ENCODE measurements around the gene COL9A3.

COL9A3 gene

GRCh38 chr20:62878244-62879038, 61.6 kb downstream of the COL9A3 start:
- no peak for FAIRE-seq
- DNase-seq (ENCODE audit: low spot score), result no peak

DNA sequence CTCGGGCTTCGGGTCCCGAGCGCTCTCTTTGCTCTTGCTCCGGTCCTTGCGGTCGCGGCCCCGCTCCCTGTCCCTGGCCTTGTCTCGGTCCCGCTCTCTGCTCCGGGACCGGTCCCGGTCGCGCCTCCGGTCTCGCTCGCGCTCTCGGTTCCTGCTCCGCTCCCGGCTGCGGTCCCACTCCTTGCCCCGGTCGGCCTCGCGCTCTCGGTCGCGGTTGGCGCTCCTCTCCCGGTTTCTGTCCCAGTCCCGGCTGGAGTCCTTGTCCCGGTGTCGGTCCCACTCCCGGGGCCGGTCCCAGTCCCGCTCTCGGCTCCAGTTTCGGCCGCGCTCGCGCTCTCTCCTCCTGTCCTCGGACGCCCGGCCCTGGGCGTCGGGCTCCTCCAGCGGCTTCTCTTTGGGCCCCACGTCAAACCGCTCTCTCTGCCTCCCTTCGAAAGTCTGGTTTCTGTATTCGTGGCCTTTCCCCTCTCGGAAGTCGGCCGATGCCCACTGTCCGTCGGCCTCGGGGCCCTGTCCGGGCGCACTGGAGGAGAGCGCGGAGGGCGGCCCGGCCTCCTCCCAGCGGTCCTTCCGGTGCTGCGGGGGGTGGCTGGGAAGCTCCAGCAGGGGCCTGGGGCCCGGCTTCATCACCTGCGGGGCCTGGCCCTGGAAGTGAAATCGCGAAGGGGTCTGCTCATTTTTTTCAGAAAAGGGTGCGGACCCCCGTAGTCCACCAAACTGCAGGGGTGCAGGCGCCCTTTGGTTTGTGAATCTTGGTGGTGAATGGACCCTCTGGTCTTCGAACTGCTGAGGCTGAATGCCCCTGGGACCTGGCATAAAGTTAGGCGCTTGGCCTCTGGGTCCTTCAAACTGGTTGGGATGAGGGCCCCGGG, 62.7 kb downstream of the COL9A3 start:
- no peak for FAIRE-seq
- DNase-seq (ENCODE audit: low spot score), result no peak

DNA sequence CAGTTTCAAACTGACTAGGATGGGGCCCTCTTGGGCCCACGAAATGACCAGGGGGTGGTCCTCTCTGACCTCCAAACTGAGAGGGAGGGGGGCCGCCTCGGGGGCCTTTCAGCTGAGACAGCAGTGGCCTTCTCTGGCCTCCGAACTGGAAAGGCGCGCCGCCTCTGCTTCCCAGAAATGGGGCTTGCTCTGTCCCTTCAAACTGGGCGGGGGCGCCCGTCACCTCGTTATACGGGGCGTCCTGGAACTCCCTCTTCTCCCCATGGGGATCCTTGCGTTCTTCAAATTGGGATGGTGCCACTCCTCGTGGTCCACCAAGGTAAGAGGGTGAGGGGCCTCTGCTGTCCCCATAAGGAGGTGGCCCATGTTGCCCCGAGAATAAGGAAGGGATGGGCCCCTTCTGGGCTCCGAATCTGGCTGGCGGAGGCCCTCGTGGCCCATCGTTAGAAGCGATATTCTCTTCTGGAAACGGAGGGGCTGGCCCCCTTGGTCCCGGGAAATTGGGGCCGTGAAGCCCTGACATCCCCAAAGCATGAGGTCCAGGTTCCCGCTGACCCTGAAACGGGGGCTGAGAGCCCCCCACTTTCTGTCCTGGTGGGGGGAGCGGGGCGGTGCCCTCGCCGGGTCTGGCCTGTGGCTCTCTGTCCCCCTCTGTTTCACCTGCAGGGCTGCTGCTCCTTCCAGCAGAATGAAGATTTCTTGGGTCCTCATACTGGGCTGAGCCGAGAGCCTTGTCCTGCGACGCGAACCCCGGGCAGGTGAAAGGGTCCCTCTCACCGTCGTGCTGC, 63.5 kb downstream of the COL9A3 start:
- FAIRE-seq, result no peak

GRCh38 chr20:62880935-62881661, 64.2 kb downstream of the COL9A3 start:
- FAIRE-seq (no peak), DNase-seq (ENCODE audit: low spot score) (no peak)

More for the DNA sequence above, 63.5 kb downstream of the COL9A3 start:
- no peak for DNase-seq (ENCODE audit: low spot score)

DNA sequence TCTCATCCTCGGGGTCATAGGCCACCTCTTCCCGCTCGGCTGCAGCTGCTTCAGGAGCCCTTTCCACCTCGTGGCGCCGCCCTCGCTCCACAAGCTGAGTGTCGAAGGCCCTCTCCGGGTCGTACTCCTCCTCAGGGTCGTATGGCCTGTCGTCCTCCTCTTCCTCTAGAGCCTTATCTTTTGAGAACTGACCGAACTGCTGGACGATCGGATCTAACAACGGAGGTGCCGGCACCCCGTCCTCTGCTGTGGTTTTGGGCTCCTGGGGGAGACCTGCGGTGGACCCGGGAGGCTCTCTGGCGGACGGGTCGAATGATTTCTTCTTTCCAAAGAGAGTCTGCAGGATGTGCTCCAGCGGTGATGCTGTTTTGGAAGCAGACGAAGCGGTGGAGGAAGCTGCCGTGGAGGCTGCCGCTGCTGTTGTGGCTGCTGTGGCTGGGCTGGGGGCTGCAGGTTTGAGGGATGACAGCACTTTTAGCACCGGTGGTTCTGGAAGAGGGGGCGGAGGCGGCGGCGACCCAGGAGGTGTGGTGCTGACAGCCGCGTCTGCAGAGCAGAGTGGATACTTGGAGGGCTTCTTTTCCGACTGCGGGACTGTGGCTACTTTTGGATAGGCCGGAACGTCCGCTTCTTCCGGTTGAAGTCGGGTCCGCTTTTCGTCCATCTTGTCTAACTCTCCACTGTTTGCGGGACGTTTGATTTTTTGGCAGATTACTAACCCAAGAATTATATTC, 65.0 kb downstream of the COL9A3 start:
- DNase-seq (ENCODE audit: low spot score), result no peak
- FAIRE-seq, result no peak

DNA sequence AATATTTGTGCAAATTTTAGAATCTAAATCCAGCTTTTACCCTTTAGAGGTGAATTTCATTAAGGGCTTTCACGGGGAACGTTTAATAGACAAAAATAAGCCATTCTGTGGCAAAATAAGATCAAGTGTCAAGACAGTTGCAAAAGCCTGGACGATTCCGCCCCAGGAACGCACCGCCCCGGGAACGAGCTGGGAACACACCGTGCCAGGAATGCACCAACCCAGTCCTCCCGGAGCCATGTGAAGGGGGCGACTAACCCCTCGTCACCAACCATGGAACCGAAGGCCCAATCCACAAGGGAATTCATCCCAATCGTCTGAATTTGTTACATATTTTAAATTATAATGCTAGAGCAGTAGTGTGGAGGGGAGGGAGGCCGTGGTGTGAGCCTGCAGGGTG, 65.6 kb downstream of the COL9A3 start:
- no peak for DNase-seq (ENCODE audit: low spot score)
- no peak for FAIRE-seq

DNA sequence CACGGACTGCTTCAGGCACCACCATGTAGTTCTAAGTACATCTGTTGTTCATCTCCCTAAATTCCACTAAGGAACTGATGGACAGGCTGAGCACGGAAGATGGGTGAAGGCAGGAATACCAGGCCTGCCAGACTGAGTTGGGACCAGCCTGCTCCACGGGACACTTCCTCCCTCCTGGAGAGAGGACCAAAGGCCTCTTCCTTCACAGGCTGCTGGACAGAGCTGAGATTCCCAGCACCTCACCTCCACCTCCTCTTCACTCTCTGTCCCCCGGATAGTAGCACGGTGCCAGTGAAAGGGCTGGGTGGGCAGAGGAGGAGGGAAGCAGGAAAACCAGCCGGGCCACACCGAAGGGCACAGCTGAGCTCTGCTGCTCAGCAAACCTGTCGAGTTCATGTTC, 67.7 kb downstream of the COL9A3 start:
- DNase-seq (ENCODE audit: low spot score) (no peak), FAIRE-seq (peak; percentile 76)

GRCh38 chr20:62885046-62885895, 68.4 kb downstream of the COL9A3 start:
- FAIRE-seq (no peak), DNase-seq (ENCODE audit: low spot score) (no peak)

DNA sequence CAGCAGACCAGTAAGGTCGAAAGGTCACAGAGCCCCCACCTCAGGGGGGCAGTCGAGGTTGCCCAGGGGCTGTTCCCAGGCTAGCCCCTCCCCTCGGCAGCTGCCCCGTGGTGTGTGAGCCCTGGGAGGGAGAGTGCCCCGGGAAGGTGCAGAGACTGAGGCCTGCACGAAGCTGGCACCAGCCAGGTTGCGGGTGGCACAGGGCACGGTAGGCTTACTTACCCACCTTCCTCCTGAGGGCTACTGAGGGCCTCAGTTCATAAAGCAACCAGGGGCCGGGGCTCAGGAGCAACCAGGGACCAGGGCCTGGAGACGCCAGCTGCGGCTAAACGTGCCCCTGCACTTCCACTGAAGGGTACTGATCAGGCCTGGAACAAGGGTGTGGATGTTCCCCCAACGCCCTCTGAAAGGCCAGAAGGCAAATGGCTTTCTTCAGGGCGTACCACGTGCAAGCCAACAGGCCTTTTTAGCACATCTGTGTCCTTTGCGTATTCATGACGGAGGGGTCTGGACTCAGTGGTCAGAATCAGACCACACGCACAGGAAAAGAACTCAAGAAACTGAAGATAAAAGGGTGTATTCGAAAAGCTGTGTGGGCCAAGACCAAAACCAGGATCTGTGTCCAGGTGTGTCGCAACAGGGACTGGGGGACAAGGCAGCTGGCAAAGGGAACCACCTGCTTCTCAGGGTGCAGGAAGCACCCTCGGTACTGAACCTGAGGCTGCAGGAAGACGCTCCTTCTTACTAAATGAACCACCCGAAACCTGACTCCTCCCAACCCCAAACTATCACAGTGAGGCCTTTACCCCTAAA, 69.3 kb downstream of the COL9A3 start:
- no peak for DNase-seq (ENCODE audit: low spot score)
- no peak for FAIRE-seq

DNA sequence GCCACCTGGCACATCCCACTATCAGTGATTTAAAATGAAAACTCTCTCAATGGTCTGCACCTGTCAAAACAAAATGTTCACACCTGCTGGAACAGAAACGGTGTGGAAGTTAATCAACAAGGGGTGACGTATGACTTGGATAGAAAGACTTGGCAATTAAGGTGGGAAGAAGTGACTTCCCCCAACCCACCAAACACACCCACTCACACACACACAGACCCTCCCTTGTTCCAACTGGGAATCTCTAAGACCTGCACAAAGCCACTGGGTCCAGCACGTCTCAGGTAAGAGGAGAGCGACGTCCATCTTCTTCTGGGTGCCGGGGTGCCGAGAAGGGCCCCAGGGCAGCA, 69.8 kb downstream of the COL9A3 start:
- FAIRE-seq (no peak), DNase-seq (ENCODE audit: low spot score) (no peak)

DNA sequence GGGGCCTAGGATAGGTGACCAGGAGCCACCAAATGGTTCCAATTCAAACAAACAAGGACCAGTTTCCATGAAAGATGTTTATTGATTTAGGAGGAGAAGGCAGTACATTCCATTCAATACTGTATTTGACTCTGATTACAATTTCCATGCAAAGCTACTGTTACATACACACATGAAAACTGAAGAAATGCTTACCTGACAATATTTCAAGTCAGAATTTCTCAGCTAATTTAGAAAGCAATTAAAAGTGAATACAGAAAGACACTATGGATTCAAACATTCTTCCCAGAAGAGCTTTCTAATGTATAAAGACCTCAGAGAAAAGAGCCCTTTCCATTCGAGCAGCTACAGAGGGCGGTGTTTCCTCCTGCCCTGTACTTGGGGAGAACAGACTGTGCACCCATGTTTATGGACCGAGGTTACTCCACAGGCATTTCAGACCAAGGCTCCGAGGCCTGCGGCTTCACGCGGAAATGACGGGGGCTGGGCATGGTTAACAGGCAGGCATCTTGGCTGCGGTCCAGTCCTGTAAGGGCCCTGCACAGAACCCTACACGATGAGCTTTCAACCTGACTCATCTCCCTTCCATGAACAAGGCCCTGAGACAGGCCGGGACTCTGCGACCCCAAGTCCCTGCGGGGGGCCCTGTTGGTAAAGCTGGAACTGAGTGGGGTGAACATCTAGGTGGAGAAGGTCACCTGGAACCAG, 70.5 kb downstream of the COL9A3 start:
- peak; percentile 30 for FAIRE-seq
- peak; percentile 87 for DNase-seq (ENCODE audit: low spot score)

- DNase-seq (ENCODE audit: low spot score) (no peak), FAIRE-seq (no peak)
These were observed 71.0 kb downstream of the COL9A3 start for GRCh38 chr20:62887860-62888239.

GRCh38 chr20:62888406-62888805, 71.6 kb downstream of the COL9A3 start:
- FAIRE-seq (no peak), DNase-seq (ENCODE audit: low spot score) (no peak)

GRCh38 chr20:62888910-62889309, 72.1 kb downstream of the COL9A3 start:
- FAIRE-seq (peak; percentile 72), DNase-seq (ENCODE audit: low spot score) (no peak)

DNA sequence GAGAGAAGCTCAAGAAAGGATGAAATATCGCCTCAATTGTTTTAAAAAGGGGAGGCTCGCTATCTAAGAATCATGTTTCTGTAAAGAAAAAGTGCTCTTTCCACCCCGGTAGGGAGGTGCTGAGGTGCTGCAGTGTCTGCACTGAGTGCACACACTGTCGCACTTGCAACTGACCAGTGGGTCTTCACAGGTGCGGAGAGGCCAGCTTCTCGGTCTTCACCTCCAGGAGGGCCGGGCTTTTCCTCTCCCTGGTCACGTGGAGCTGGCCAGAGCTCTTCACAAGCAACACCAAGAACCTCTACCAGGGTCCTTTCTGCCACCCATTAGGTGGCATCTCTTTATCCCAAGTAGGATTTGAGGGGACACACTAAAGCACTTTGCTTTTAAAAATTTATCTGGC, 72.6 kb downstream of the COL9A3 start:
- FAIRE-seq, result no peak

GRCh38 chr20:62889871-62890270, 73.0 kb downstream of the COL9A3 start:
- DNase-seq (ENCODE audit: low spot score) (no peak), FAIRE-seq (no peak)

More for the DNA sequence above, 72.6 kb downstream of the COL9A3 start:
- no peak for DNase-seq (ENCODE audit: low spot score)

- no peak for DNase-seq (ENCODE audit: low spot score)
- FAIRE-seq, result no peak
These were observed 73.6 kb downstream of the COL9A3 start for GRCh38 chr20:62890444-62890843.
